GM20000 (cell line): ENCODE data around the gene RAD23A.
"Not testable (repeated sequence)": the region's sequence is repeated elsewhere in the genome, so short reads cannot be mapped to it uniquely, and the experiment has no call there.

Source experiments
- DNase-seq: peaks from one replicate; pipeline ENCODE4 v3.0.0; 2012; ENCODE audit warnings: low spot score
- CTCF ChIP-seq: IDR thresholded peaks from 2 replicates; pipeline ENCODE4 v1.5.1; 2012; ENCODE audit warnings: mild to moderate bottlenecking, control low read depth; ENCODE audit errors: extremely low read depth, missing control alignments

The RAD23A gene

GRCh38 chr19:12953138-12953798 is 7.6 kb downstream of the RAD23A start:
- no peak for TF ChIP-seq CTCF
- DNase-seq, result no peak

DNA sequence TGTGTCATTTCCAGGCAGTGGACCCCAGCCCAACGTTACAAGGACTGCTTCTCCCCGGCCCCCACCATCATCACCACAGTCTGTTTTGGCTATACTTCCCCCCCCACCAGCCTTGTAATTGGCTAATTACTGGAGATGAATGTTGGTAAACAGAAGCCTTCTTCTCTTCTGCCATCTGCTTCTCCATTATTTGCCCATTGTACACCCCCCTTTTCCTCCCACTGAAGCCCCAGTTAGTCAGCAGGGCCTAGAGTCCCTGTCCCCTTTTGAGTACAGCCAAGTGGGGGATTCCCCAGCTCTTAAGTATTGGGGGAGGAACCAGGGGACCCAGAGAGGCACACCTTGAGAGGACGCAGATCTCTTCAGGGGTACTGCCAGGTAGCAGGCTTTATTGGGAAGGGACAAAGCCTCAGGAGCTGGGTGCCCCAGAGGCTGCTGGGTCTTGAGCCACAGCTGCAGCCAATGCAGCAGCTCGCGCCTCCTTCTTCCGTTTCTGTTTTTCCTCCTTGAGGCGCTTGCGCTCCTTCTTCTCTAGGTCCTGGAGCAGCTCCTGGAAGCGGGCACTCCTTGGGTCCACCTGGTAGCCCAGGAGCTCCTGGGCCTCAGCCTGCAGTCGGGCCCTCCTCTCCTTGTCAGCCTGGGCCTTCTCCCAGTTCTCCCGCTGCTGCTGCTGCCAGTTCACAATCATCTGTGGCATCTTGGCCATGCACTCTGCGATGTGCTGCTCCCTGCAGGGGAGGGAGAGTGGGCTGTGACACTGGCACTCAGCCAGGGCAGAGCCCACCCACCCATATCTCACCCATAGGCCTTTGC is 8.3 kb downstream of the RAD23A start:
- DNase-seq, result no peak
- no peak for TF ChIP-seq CTCF

DNA sequence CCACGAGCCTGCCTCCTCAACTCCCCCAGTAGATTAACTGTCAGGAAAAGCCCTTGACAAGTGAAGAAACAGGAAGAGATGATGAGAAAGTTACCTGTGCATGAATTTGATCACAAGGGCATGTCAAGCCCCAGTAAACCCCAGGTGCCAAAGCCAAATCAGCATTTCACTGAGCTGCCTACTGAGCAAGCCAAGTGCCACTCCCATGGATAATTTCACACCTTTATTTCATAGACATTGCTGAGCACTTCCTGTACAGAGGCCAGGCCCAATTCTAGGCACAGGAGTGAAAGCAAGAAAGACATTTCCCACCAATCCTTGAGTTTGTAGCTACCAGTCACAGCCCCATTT is 8.9 kb downstream of the RAD23A start:
- no peak for TF ChIP-seq CTCF

DNA sequence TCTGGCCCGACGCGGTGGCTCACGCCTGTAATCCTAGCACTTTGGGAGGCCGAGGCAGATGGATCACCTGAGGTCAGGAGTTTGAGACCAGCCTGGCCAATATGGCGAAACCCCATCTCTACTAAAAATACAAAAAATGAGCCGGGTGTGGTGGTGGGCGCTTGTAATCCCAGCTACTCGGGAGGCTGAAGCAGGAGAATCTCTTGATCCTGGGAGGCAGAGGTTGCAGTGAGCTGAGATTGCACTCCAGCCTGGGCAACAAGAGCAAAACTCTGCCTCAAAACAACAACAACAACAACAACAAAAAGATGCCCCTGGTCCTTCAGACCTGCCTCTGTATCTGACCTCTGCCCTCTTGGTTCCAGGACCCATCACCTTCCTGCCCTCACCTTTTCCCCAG is 9.9 kb downstream of the RAD23A start:
- DNase-seq, result not testable (repeated sequence)

More for the DNA sequence above, 8.9 kb downstream of the RAD23A start:
- no peak for DNase-seq

GRCh38 chr19:12955996-12956395 is 10.3 kb downstream of the RAD23A start:
- no peak for TF ChIP-seq CTCF
- DNase-seq, result no peak

DNA sequence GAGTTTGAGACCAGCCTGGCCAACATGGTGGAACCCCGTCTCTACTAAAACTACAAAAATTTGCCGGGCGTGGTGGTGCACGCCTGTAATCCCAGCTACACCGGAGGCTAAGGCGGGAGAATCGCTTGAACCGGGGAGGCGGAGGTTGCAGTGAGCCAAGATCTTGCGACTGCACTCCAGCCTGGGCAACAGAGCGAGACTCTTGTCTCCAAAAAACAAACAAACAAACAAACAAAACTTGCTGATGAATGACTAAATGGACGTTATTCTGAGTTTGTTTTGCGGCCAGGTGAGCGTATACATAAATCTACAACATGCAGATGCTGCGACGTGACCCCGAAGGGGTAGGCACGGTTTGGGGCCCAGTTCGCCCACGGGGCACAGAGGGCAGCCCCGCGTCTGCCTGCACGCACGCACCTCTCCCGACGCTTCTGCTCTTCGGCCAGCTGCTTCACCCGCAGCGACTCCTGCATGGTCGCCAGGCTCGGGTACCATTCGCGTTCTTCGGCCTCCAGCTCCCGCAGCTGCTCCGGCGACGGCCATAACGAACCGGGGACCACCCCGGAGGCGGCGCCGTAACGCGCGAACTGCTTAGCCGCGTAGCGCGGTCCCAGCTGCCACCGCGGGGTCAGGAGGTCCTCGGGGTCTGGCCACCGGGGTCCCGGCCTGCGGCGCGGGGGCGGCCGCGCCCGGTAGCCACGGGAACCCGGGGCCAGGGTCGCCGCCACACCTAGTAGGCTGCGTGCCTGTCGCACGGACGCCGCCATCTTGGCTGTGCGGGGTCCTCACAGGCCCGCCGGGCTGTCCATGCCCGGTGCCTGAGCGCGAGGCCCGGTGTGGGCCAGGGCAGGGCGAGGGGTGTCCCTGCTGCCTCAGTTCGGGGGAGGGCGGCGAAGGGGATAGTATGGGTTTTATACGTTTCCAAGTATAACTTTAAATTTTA is 11.1 kb downstream of the RAD23A start, which contains the start of gene GADD45GIP1:
Gene GADD45GIP1 (minus strand): TSS at position 778 of the 943 bp plus-strand sequence. CDS start 11 bp downstream, at position 767.
- TF ChIP-seq CTCF, result no peak

DNA sequence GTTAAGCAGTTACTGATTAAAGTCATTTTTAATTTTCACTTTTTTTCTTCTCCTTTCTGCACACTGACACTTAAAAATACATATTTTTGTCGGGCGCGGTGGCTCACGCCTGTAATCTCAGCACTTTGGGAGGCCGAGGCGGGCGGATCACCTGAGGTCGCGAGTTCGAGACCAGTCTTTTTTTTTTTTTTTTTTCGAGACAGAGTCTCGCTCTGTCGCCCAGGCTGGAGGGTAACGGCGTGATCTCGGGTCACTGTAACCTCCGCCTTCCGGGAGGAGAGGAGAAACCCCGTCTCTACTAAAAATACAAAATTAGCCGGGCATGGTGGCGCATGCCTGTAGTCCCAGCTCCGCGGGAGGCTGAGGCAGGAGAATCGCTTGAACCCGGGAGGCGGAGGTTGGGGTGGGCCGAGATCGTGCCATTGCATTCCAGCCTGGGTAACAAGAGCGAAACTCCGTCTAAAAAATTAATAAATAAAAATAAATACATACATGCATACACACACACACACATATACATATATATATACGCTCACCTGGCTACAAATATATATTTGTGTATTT is 11.8 kb downstream of the RAD23A start:
- DNase-seq, result not testable (repeated sequence)

More for the DNA sequence above, 11.1 kb downstream of the RAD23A start, which contains the start of gene GADD45GIP1:
- DNase-seq, result peak; percentile 90
